Esophagus muscularis mucosa (tissue), 4 donors: ENCODE measurements around the gene NBAS.

Source experiments
- EP300 ChIP-seq: sonication (generic); formaldehyde crosslinking; IDR thresholded peaks from one replicate; pipeline ENCODE4 v1.6.1; 2017; ENCODE audit warnings: antibody characterized with exemption
- POLR2A ChIP-seq: fragments of 450-650 bp; IDR thresholded peaks from one replicate; pipeline ENCODE4 v1.6.1; 2017; ENCODE audit warnings: antibody characterized with exemption, moderate library complexity, mild to moderate bottlenecking, low read depth
- POLR2AphosphoS5 ChIP-seq, 2 donors: sonication (generic); formaldehyde crosslinking; IDR thresholded peaks; one replicate each; pipeline ENCODE4 v1.6.1; 2017; ENCODE audit warnings: antibody characterized with exemption in 2 of 2
- TF ChIP-seq, protein P1 (sequence below), 3 experiments: fragments of 200-600 bp in 2 of 3; fragments of 450-650 bp in 1 of 3; sonication (generic) in 2 of 3; IDR thresholded peaks; one replicate each; pipeline ENCODE4 v1.5.1; 2017 to 2019; ENCODE audit warnings: antibody characterized with exemption in 3 of 3, mild to moderate bottlenecking in 2 of 3, moderate library complexity in 1 of 3

DNA sequence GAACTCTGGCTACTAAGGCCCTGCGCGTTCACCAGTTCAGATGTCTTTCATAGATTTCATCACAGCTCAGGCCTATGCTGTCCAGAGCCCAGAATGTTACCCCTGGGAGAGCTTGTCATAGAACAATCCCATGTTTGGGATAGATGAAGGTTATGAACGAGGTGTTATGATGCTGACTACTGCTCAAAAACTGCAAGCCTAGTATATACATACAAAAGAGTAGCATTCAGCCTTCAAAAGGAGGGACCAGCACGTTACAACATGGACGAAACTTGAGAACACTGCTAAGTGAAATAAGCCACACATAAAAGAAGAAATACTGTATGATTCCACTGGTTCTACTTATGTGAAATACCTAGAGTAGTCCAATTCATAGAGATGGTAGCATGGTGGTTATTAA is 401.9 kb downstream of the NBAS start:
- TF ChIP-seq, protein P1, sequence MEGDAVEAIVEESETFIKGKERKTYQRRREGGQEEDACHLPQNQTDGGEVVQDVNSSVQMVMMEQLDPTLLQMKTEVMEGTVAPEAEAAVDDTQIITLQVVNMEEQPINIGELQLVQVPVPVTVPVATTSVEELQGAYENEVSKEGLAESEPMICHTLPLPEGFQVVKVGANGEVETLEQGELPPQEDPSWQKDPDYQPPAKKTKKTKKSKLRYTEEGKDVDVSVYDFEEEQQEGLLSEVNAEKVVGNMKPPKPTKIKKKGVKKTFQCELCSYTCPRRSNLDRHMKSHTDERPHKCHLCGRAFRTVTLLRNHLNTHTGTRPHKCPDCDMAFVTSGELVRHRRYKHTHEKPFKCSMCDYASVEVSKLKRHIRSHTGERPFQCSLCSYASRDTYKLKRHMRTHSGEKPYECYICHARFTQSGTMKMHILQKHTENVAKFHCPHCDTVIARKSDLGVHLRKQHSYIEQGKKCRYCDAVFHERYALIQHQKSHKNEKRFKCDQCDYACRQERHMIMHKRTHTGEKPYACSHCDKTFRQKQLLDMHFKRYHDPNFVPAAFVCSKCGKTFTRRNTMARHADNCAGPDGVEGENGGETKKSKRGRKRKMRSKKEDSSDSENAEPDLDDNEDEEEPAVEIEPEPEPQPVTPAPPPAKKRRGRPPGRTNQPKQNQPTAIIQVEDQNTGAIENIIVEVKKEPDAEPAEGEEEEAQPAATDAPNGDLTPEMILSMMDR (IDR thresholded peaks at IDR 0.05), result no peak
- TF ChIP-seq EP300, result no peak
- no peak for TF ChIP-seq POLR2AphosphoS5 (IDR thresholded peaks at IDR 0.05)
- TF ChIP-seq POLR2A, result no peak
